ENCODE data around the gene ANKRD52. TPM values are rescaled to one million over a fixed set of nuclear protein-coding genes. Genes with fewer than 3 reads are reported as not detected.

ANKRD52 gene
- total and polyA plus RNA-seq, 10 of the 15 experiments (the other 5 are each of a cell fraction or from before 2014, with no cell fraction given): 0.90 to 55.3 (median 16.1) TPM

- TF ChIP-seq, protein P1, sequence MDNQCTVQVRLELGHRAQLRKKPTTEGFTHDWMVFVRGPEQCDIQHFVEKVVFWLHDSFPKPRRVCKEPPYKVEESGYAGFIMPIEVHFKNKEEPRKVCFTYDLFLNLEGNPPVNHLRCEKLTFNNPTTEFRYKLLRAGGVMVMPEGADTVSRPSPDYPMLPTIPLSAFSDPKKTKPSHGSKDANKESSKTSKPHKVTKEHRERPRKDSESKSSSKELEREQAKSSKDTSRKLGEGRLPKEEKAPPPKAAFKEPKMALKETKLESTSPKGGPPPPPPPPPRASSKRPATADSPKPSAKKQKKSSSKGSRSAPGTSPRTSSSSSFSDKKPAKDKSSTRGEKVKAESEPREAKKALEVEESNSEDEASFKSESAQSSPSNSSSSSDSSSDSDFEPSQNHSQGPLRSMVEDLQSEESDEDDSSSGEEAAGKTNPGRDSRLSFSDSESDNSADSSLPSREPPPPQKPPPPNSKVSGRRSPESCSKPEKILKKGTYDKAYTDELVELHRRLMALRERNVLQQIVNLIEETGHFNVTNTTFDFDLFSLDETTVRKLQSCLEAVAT (IDR thresholded peaks at IDR 0.05): no peak
- TF ChIP-seq HDAC6 (IDR thresholded peaks at IDR 0.05; ENCODE audit: unreplicated experiment): no peak
- TF ChIP-seq MEF2B (IDR thresholded peaks at IDR 0.05; ENCODE audit: partially characterized antibody, poor library complexity, severe bottlenecking): no peak
- TF ChIP-seq FOXK2 (IDR thresholded peaks at IDR 0.05): no peak
- no peak for TF ChIP-seq YBX1 (IDR thresholded peaks at IDR 0.05)
- TF ChIP-seq, protein P2, sequence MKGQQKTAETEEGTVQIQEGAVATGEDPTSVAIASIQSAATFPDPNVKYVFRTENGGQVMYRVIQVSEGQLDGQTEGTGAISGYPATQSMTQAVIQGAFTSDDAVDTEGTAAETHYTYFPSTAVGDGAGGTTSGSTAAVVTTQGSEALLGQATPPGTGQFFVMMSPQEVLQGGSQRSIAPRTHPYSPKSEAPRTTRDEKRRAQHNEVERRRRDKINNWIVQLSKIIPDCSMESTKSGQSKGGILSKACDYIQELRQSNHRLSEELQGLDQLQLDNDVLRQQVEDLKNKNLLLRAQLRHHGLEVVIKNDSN (IDR thresholded peaks at IDR 0.05; ENCODE audit: borderline replicate concordance, extremely low read length, insufficient read depth, low read depth, low read length): no peak
Observed at GRCh38 chr12:56212361-56212760, 45.8 kb downstream of the ANKRD52 start (continued).

- H3K79me2 ChIP-seq (ENCODE audit: control insufficient read depth, insufficient read depth, low read length): no peaks in the 10 kb centered on the region
- H3K4me3 ChIP-seq: no peak overlapping the region
- no peak overlapping the region for H3K27ac ChIP-seq (ENCODE audit: control insufficient read depth, insufficient read depth)
- intact Hi-C loops (cut with micrococcal nuclease; ENCODE audit: unreplicated experiment) (no loop called here), in situ Hi-C loops (cut with MboI) (no loop called here)
- H3K4me2 ChIP-seq (ENCODE audit: control insufficient read depth, insufficient read depth): no peak overlapping the region
- ChIA-PET POLR2A (interaction anchor here (0.6 to 4.6 kb wide), 3 partner anchors 13 to 263 kb away, joined by 4 to 24 read pairs (median 5); partner anchors contain the start of gene RNF41), RAD21 (ENCODE audit: unreplicated experiment) (interaction anchor here (2.9 to 3.2 kb wide), 2 partner anchors 14 to 50 kb away, joined by 12 read pairs; partner anchors contain the start of genes ANKRD52 and RNF41), CTCF (interaction anchor here (0.7 to 7.0 kb wide), 9 partner anchors 9 to 275 kb away, joined by 4 to 107 read pairs (median 13); partner anchors contain the start of genes ANKRD52 and RNF41), SMC1A (ENCODE audit: uncharacterized antibody, unreplicated experiment) (interaction anchor here (1.9 to 4.0 kb wide), 5 partner anchors 8 to 256 kb away, joined by 4 to 29 read pairs (median 9); partner anchors contain the start of genes RNF41 and SMARCC2)
- no peak for FAIRE-seq
- H3K9ac ChIP-seq (ENCODE audit: control insufficient read depth, insufficient read depth, low read length): no peak overlapping the region
- TF ChIP-seq SUZ12 (IDR thresholded peaks at IDR 0.05; ENCODE audit: unreplicated experiment) (no peak), POLR2AphosphoS5 (IDR thresholded peaks at IDR 0.05; ENCODE audit: low read length) (peak; percentile 42; the same call in 1 of the 2 replicates), ZBTB33 (IDR thresholded peaks at IDR 0.05) (no peak)
- no peaks in the 10 kb centered on the region; the same call in 1 of the 2 replicates for H4K20me1 ChIP-seq (ENCODE audit: control insufficient read depth, insufficient read depth)
- H2AFZ ChIP-seq (ENCODE audit: control insufficient read depth, low read depth, low read length): no peak overlapping the region
- peaks cover 11 to 23% of the 10 kb centered on the region in 2 experiments for H3K36me3 ChIP-seq (ENCODE audit: control insufficient read depth in 2 of 2, insufficient read depth in 2 of 2, low read length in 1 of 2)
- BruUV-seq (replicated peaks): no TSS peak
- ATAC-seq: no peak
- H3K9me3 ChIP-seq (replicated peaks; ENCODE audit: control insufficient read depth, insufficient read depth, low read length): no peaks in the 10 kb centered on the region
- DNase-seq (ENCODE audit: low read depth, low spot score): no peak
- 69% methylated on average over 6 of the region's 6 CpGs for WGBS (ENCODE audit: insufficient coverage, insufficient replicate concordance, low lambda C conversion rate, missing lambda C conversion rate)
- H3K4me1 ChIP-seq (ENCODE audit: control insufficient read depth, insufficient read depth, low read length): no peaks in the 10 kb centered on the region
- no peaks in the 10 kb centered on the region for H3K27me3 ChIP-seq (replicated peaks in 1 of 2; ENCODE audit: control insufficient read depth in 2 of 2, insufficient read depth in 2 of 2, low read length in 1 of 2)
Observed at GRCh38 chr12:56208006-56208405, 50.2 kb downstream of the ANKRD52 start.

All from GM12878 (cell line).